T-helper 1 cell treated with Interleukin-12 subunit alpha and Interleukin-12 subunit beta and Interleukin-4 antibody, amounts not matched to agents 30 ng/mL and 1 ng/mL, for 36 hours (primary cell): ENCODE data around the gene ASAP2. TPM values are rescaled to one million over a fixed set of nuclear protein-coding genes. Genes with fewer than 3 reads are reported as not detected.

Experiments
- intact Hi-C: fragments of 100-400 bp; cut with micrococcal nuclease; formaldehyde crosslinking; loops from one replicate; pipeline ENCODE4 v1.15.1; 2024
- total RNA-seq: library from RNA; stranded (reverse); gene quantifications from 2 replicates; pipeline ENCODE4 v1.2.3, GENCODE V29; 2022

ASAP2 gene
- total RNA-seq, 1 donor from 2014 or later = 0.20 TPM

- intact Hi-C loops = no loop called here
These were observed 67.0 kb downstream of the ASAP2 start for GRCh38 chr2:9273486-9274130.

GRCh38 chr2:9274701-9275343, 68.2 kb downstream of the ASAP2 start:
- intact Hi-C loops = no loop called here

- intact Hi-C loops = no loop called here
These were observed 68.8 kb downstream of the ASAP2 start for GRCh38 chr2:9275399-9275798.

GRCh38 chr2:9276074-9276473, 69.5 kb downstream of the ASAP2 start:
- intact Hi-C loops = no loop called here

- intact Hi-C loops = no loop called here
These were observed 70.4 kb downstream of the ASAP2 start for GRCh38 chr2:9276901-9277451.

GRCh38 chr2:9278439-9278838, 71.8 kb downstream of the ASAP2 start:
- intact Hi-C loops = no loop called here

GRCh38 chr2:9279426-9279825, 72.8 kb downstream of the ASAP2 start:
- intact Hi-C loops = no loop called here

GRCh38 chr2:9280224-9280623, 73.6 kb downstream of the ASAP2 start:
- intact Hi-C loops = no loop called here

GRCh38 chr2:9281145-9281544, 74.5 kb downstream of the ASAP2 start:
- intact Hi-C loops = no loop called here

- intact Hi-C loops = no loop called here
These were observed 75.8 kb downstream of the ASAP2 start for GRCh38 chr2:9282128-9283112.

GRCh38 chr2:9284521-9285297, 78.1 kb downstream of the ASAP2 start:
- intact Hi-C loops = no loop called here

GRCh38 chr2:9285385-9285920, 78.8 kb downstream of the ASAP2 start:
- intact Hi-C loops = no loop called here

- intact Hi-C loops = no loop called here
These were observed 79.3 kb downstream of the ASAP2 start for GRCh38 chr2:9285921-9286320.

- intact Hi-C loops = no loop called here
These were observed 80.2 kb downstream of the ASAP2 start for GRCh38 chr2:9286554-9287399.

GRCh38 chr2:9287400-9288045, 80.9 kb downstream of the ASAP2 start:
- intact Hi-C loops = no loop called here

- intact Hi-C loops = no loop called here
These were observed 81.6 kb downstream of the ASAP2 start for GRCh38 chr2:9288233-9288632.

- intact Hi-C loops = no loop called here
These were observed 82.2 kb downstream of the ASAP2 start for GRCh38 chr2:9288681-9289338.

- intact Hi-C loops = no loop called here
These were observed 84.7 kb downstream of the ASAP2 start for GRCh38 chr2:9291331-9291730.

GRCh38 chr2:9291866-9292265, 85.3 kb downstream of the ASAP2 start:
- intact Hi-C loops = no loop called here
